Measurements from ENCODE around the gene UNC93A.
"Not testable (repeated sequence)": the region's sequence is repeated elsewhere in the genome, so short reads cannot be mapped to it uniquely, and the experiment has no call there.

The UNC93A gene

DNA sequence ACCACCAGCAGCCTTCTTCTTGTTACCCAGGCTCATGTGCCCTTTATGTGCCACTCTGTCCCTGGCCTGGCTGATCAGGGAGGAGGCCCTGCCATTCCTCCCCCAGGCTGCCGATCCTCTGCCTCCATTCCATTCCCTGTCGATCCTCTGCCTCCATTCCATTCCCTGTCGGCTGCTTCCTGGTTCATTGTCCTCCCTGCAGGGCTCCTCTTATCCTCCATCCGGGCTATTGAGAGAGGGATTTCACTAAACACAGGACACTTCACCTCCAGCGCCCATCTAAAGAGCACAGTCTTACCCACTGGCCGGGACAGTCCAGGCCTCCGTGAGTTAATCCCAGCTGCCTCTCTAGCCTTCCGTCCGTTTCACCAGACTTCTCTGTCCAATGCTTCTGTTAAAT lies 26.1 kb downstream of the UNC93A start:
- ATAC-seq: no peak

- not testable (repeated sequence) for ATAC-seq
These were observed 27.2 kb downstream of the UNC93A start for GRCh38 chr6:167318354-167318753.

DNA sequence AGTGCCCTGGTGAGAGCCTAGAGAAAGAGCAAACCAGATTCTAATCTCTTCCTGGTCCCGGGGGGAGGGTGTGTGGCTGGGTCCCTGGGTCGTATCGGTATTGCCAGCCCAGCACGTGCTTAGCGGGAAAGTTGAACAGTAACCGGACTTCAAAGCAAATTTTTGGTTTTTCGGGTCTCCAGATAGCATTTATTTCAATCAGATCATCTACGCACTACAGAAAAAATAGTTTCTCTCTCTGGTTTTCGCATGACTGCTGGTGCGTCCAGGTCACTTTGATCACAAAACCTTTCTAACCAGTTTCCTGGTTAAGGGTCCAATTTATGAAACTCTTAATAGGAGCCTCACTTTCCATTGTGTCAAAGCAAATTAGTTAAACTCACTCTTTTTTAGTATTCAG lies 27.7 kb downstream of the UNC93A start:
- not testable (repeated sequence) for ATAC-seq

DNA sequence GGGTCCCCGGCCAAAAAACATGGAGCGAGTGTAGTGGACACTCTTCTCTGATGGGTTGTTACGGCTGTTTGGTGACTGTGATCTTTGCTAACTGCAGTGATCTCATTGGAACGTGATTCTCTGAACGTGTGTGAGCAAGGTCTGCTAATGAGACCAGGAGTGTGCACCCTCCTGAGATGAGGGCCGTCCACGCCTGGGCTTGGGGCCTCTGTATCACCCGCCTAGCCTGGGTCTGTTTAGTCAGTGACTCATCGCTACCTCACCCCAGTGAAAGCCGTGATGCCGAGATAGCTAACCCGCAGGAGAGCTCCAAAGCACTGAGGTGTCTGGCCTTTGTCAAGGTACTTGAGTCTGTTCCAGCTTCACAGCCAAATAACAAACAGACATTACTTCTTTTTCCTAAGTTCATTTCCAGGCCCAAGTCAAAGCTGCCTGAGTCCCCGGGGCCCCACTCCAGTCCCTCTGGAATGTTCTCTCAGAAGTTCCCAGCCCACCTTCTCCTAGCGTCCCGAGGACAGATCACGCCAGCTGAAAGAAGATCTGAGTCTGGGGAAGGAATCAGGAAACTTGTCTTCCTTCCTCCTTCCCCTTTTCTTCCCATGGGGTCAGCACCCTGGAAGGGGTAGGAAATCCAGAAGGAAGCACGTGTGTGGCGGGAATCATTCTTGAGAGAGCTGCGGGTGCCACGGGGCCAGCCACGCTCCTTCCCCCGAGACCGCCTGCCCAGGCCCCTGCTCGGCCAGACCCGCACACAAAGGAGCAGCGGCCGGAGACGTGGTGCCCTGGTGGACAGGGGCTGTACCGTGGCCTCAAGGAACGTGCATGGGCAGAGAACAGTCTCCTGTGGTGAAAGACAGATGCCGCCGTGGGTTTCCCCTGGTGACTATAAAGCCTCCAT lies 29.0 kb downstream of the UNC93A start:
- ATAC-seq: not testable (repeated sequence)

DNA sequence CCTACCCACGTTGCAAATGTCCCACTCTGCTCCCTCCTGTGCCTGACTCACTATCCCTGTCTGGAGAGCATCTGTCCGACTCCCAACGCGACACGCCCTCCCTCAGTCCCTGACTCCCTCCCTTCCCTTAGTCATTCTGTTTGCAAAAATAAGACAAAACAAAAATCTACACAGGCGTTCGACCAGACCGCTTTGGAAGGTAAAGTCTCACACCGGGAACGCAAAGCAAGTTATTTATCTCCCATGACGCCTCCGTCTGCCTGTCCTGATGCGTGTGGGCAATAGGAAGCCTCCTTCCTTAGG lies 29.6 kb downstream of the UNC93A start:
- not testable (repeated sequence) for ATAC-seq

DNA sequence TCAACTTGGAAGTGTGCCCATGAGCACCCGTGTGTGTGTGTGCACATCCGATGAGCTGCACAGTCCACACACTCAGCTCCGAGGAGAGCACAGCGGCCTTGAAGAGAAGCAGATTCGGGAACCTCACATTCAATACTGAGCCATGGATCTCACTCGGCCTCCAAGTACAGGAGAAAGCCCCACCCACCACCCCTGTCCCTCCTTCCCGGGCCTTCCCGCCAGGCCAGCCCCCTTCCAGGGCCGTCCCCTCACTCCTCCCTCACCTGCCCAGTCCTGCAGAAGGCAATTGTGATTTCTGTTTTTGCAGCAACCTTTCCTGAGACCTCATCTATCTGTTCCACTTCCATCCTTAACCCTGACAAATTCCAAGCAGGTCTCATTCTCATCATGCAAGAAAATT lies 30.1 kb downstream of the UNC93A start:
- not testable (repeated sequence) for ATAC-seq

GRCh38 chr6:167323111-167323510 lies 32.0 kb downstream of the UNC93A start:
- no peak for ATAC-seq

DNA sequence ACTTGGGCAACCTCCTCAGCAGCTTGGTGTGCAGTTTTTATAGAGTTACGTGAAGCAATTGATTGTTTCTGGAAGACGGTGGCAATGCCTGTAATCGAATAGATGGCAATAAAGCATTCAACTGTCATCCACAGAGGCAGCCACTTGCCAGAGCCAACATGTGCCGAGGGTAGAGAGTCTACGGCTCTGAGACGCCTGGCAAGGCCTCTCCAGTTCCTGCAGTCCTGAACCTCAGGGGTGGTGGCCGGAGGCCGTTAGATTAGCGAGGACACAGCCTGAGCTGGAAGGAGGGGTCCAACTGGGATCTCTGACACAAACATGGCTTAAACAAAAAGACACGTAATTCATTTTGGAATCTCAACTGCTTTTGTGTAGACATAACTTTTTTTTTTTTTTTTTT lies 33.0 kb downstream of the UNC93A start:
- ATAC-seq: no peak

GRCh38 chr6:167325766-167326165 lies 34.7 kb downstream of the UNC93A start:
- ATAC-seq: no peak

DNA sequence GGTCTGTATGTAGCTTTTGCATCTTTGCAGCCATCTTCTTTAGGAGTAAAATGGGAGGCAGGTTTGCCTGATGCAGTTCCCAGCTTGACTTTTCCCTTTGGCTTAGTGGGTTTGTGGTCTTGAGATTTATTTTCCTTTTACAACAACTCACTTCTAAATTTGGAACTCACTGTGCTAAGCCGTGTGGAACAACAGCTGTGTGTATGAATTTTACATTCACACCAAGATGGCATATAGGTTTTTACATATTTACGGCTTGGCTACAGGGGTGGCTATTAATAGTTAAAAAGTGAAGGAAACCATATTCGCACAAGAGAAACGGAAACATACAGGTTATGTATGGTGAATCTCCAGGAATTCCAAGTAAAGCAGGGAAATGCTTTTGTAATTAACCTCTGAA lies 36.3 kb downstream of the UNC93A start:
- ATAC-seq: no peak

DNA sequence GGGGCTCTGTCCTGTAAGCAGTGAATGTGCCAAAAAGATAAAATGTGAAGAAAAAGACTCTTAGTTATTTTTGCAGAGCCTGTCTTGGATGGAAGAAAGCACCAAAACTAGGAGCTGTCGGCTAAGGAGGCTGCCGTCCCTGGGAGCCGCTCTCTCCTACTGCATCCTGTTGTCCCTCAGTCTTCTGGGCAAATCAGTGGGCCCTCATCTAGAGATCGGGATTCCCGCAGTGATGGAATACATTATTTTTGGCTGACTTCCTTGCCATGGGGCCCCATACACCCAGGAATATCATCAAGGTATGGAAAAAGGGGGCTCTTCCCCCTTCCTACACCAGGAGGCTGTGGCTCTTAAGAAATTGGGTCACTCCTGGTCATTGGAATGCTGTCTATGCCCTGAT lies 37.0 kb downstream of the UNC93A start:
- no peak for ATAC-seq

DNA sequence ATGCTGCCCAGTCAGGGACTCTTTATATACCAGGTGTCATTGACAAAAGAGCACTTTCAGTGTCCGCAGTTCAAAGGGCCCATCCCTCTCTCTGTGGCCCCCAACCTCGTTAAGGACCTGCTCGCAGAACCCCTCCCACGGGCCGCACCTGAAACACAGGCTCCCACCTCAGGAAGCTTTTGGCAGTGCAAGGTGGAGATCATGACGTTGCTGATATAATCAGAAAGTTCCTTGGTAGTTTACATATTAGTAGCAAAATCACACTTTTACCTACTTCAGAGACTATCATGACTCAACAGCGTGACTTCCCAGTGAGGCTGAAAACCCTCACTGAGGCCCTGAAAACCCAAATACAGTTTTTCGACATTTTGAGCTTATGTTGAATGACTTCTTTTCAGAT lies 37.9 kb downstream of the UNC93A start:
- ATAC-seq: peak in 1 of 2 donors; percentile 27

GRCh38 chr6:167330750-167331149 lies 39.6 kb downstream of the UNC93A start:
- ATAC-seq: no peak

DNA sequence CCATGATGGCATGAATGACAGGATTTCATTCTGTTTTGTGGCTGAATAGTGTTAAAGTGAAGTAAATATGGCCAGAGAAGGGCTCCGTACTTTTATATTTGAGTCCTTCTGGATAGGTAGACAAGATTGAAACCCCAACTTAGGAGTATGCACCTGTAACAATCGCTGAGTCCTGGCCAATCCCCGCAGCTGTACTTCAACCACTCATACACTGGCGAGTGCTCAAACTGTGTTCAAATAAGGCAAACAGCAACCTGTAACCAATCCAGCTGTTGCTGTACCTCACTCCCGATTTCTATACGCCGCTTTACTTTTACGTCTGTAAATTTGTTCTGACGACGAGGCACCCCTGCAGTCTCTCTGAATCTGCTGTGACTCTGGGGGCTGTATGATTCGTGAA lies 40.5 kb downstream of the UNC93A start:
- no peak for ATAC-seq

DNA sequence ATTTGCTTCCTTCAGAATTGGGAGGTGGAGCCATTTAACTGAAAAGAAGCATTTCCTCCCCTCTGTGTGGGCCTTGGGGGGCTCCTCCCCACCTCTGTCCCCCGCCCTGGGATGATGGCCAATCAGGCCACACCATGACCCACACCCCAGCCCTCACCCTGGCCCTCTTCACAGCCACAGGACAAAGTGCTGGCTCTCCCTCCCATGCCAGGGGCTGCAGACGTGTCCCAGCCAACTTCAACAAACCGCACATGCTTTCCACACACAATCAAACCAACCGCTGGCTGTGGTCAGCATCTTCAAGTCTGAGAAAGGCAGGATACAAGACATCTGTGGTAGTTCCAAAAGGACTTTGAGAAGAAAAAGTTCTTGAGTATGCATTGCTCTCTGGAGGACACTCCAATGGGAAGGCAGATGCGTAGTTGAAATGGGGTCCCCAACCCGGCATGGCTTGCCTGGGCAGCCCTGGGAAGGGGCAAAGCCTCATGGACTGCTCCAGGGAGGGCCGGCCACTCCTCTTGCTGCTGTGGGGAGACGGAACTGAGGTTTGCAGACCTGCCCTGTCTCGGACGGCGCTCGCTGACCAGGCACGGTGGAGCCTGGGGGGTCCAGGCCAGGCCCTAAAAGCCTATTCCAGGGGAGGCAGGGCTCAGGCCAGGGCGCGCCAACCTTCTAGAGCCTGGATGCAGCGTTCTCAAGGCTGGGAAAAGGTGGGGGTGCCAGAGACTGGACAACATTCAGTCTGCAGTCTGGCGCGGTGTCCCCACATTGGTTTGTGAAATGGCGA lies 45.9 kb downstream of the UNC93A start:
- no peak for ATAC-seq

DNA sequence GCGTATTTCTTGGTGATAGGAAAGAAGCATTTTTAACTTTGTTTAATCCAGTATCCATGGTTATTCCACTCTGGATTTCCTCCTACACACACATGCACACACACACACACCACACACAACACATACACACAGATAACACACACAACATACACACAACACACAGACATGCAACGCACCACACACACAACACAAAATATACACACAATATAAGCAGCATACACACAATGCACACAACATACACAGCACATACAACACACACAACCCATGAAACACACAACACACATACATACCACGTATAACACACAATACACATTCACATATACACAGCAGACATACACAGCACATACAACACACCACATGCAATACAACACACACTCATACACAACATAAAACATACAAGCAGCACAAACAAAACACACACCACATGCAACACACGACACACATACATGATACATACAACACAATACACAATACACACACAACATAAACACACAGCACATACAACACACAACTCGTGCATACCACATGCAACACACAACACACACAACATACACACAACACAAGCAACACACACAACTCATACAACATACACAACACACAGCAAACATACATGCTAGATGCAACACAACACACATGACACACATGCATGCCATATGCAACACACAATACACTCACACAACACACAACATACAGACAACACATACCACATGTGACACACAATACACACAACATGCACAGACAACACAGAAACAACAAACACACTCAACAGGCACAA lies 46.7 kb downstream of the UNC93A start:
- ATAC-seq: no peak

- no peak for ATAC-seq
These were observed 47.5 kb downstream of the UNC93A start for GRCh38 chr6:167338541-167339117.

- ATAC-seq: no peak
These were observed 50.0 kb downstream of the UNC93A start for GRCh38 chr6:167341038-167341583.

DNA sequence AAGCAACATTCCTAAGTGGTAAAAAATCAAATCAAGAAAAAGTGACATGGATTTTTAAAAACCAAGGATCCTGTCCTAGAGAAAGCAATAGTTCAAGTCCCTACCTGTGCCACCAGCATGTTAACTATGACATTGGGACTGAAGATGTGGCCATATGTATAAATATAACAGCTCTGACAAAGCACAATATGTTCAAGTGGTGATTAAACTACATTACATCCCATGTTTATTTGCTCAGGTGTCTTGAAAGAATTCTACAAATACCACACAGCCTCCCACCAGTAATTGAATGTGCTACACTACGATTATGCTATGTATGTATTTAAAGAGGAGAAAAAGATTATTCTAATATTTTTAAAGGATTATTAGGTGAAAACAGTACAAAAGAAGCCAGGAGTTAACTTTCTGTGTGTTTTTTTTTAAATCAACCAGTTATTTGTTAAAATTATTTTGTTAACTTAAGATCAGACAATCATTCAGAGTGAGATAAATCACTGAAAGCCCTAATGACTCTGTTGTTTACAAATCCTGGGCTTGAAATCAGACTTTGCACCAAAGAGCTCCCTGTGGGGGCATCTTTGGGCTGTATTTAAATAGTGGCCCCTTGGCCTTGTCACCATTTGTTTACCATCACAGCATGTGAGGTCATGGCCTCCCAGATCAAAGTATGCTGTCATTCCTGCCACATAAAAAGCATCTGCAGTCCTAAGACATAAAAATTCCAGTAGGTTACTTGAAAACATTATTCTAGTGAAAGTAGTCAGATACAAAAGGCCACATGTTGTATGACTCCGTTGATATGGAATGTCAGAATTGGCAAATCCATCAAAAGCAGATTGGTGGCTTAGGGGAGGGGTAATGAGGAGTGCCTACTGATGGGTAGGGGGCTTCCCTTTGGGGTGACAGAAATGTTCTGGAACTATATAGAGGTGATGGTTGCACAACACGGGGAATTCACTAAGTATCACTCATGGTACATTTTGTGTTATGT lies 50.8 kb downstream of the UNC93A start:
- ATAC-seq: no peak

DNA sequence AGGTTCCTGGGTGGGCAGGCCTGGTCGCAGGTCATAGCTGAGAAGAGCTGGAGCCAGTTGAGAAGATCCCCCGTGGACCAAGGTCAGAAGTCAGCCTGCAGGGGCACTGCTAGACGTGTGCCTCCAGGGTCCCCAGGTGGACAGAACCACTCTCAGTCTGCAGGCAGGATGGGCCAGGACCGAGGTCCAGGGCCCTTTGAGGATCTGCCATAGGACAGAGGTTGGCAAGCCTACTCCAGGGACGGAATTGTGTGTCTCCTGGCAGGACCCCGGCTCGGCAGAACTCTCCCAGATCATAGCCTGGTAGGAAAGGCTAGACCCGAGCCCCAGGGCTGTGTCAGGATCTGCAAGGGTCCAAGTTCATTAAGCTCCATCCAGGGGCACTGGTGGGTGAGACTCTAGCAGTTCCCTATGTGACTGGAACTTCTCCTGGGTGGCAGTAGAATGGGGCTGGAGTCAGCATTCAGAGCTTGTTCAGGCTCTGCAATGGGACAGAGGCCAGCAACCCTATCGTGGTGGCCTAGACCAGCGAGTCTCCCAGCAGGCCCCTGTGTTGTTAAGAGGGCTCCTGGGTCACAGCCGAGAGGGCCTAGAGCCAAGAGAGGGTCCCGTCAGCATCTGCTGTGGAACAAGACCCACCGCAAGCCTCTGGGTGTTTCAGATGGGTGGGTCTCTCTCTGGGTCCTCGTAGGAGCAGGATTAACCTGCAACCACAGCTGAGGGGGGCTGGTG lies 51.9 kb downstream of the UNC93A start:
- ATAC-seq: no peak

DNA sequence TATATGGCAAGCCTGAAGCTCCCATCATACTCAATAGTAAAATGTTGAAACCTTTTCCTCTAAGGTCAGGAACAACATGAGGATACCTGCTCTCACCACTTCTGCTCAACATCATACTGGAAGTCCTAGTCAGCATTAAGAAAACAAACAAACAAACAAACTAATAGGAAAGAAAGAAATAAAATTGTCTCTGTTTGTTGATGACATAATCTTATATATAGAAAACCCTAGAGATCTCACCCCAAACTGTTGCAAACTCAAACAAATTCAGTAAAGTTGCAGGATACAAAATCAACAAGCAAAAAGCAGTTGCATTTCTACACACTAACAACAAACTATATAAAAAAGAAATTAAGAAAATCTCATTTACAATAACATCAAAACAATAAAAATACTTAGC lies 54.2 kb downstream of the UNC93A start:
- ATAC-seq: no peak
